HG02798 (cell line): Measurements from ENCODE around the gene MTCL3.

Experiments
- ATAC-seq: cut with Tn5 transposase; IDR thresholded peaks from one replicate; pipeline ENCODE4 v1.9.1; 2021; ENCODE audit warnings: mild to moderate bottlenecking; ENCODE audit not compliant: unreplicated experiment, poor library complexity

MTCL3 gene

GRCh38 chr6:127475135-127475822 lies 43.9 kb downstream of the MTCL3 start:
- no peak for ATAC-seq

- ATAC-seq, result peak; percentile 48
These were observed 47.5 kb downstream of the MTCL3 start for GRCh38 chr6:127471379-127472255.

- no peak for ATAC-seq
These were observed 50.2 kb downstream of the MTCL3 start for GRCh38 chr6:127468936-127469335.

GRCh38 chr6:127466416-127466815 lies 52.7 kb downstream of the MTCL3 start:
- no peak for ATAC-seq

GRCh38 chr6:127464881-127465459 lies 54.2 kb downstream of the MTCL3 start:
- peak; percentile 95 for ATAC-seq

- ATAC-seq, result no peak
These were observed 54.8 kb downstream of the MTCL3 start for GRCh38 chr6:127464161-127464880.

GRCh38 chr6:127463056-127463455 lies 56.1 kb downstream of the MTCL3 start:
- ATAC-seq, result no peak

GRCh38 chr6:127462376-127462775 lies 56.8 kb downstream of the MTCL3 start:
- no peak for ATAC-seq

GRCh38 chr6:127460465-127460864 lies 58.7 kb downstream of the MTCL3 start:
- no peak for ATAC-seq

- no peak for ATAC-seq
These were observed 59.9 kb downstream of the MTCL3 start, which contains the start of gene KIAA0408 for GRCh38 chr6:127459231-127459641. Gene KIAA0408 (minus strand): TSS chr6:127459389. CDS start chr6:127453981, 5,408 bp downstream.

GRCh38 chr6:127458817-127459216 lies 60.3 kb downstream of the MTCL3 start:
- ATAC-seq, result no peak

GRCh38 chr6:127458222-127458621 lies 60.9 kb downstream of the MTCL3 start:
- no peak for ATAC-seq

- ATAC-seq, result no peak
These were observed 61.6 kb downstream of the MTCL3 start for GRCh38 chr6:127457456-127458064.

- no peak for ATAC-seq
These were observed 62.7 kb downstream of the MTCL3 start for GRCh38 chr6:127456465-127456864.

- ATAC-seq, result no peak
These were observed 65.1 kb downstream of the MTCL3 start for GRCh38 chr6:127453845-127454619.

- no peak for ATAC-seq
These were observed 66.3 kb downstream of the MTCL3 start for GRCh38 chr6:127452803-127453202.

GRCh38 chr6:127451388-127451787 lies 67.7 kb downstream of the MTCL3 start:
- ATAC-seq, result no peak

GRCh38 chr6:127447780-127448179 lies 71.4 kb downstream of the MTCL3 start:
- no peak for ATAC-seq

- ATAC-seq, result no peak
These were observed 72.8 kb downstream of the MTCL3 start for GRCh38 chr6:127446356-127446755.
